ENCODE results near the gene CAPN15.

DNA sequence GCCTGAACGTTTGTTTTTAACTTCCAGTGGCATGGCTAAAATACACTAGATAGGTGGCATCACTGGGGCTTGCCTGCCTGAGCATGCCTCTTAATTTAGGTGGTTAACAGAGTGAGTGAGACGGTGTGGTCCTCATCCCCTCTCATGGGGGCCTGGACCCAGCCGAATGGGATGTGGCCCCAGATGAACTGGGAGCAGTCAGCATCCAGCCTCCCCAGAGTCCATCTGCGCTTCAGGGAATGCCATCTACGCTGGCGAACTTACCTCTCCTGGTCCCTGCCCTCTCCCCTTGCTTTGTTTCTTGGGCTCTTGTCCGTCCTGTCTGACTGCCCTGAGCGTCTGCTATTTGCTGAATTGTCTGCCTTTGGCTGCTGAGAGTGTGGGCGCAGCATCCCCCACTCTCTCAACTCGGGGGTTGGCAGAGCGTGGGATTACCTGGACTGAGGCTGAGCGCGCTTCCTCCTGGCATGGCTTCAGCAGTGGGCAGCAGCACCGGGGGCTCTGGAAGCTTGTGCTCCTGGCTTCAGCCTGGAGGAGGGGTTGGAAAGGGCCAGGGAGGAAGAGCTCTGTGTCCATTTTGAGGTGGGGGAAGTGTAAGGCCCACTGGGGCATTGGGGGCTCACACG lies 64.5 kb downstream of the CAPN15 start:
- TF ChIP-seq, protein P1, sequence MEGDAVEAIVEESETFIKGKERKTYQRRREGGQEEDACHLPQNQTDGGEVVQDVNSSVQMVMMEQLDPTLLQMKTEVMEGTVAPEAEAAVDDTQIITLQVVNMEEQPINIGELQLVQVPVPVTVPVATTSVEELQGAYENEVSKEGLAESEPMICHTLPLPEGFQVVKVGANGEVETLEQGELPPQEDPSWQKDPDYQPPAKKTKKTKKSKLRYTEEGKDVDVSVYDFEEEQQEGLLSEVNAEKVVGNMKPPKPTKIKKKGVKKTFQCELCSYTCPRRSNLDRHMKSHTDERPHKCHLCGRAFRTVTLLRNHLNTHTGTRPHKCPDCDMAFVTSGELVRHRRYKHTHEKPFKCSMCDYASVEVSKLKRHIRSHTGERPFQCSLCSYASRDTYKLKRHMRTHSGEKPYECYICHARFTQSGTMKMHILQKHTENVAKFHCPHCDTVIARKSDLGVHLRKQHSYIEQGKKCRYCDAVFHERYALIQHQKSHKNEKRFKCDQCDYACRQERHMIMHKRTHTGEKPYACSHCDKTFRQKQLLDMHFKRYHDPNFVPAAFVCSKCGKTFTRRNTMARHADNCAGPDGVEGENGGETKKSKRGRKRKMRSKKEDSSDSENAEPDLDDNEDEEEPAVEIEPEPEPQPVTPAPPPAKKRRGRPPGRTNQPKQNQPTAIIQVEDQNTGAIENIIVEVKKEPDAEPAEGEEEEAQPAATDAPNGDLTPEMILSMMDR (conservative IDR thresholded peaks at IDR 0.05; ENCODE audit: low read depth, low read length) = no peak
- TF ChIP-seq CEBPB (IDR thresholded peaks at IDR 0.05; ENCODE audit: low read depth, low read length) (no peak), RAD21 (IDR thresholded peaks at IDR 0.05; ENCODE audit: low read length) (no peak), MAFK (IDR thresholded peaks at IDR 0.05; ENCODE audit: low read depth, low read length) (no peak), MAZ (IDR thresholded peaks at IDR 0.05; ENCODE audit: borderline replicate concordance, low read depth, low read length) (no peak), POLR2A (IDR thresholded peaks at IDR 0.05; ENCODE audit: low read depth, low read length) (no peak), BHLHE40 (IDR thresholded peaks at IDR 0.05; ENCODE audit: low read depth, low read length) (no peak), MXI1 (IDR thresholded peaks at IDR 0.05; ENCODE audit: borderline replicate concordance, low read depth, low read length) (no peak), FOS (IDR thresholded peaks at IDR 0.05; ENCODE audit: low read depth, low read length) (no peak), RFX5 (IDR thresholded peaks at IDR 0.05; ENCODE audit: low read depth, low read length) (no peak)
- TF ChIP-seq, protein P2, sequence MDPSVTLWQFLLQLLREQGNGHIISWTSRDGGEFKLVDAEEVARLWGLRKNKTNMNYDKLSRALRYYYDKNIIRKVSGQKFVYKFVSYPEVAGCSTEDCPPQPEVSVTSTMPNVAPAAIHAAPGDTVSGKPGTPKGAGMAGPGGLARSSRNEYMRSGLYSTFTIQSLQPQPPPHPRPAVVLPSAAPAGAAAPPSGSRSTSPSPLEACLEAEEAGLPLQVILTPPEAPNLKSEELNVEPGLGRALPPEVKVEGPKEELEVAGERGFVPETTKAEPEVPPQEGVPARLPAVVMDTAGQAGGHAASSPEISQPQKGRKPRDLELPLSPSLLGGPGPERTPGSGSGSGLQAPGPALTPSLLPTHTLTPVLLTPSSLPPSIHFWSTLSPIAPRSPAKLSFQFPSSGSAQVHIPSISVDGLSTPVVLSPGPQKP (IDR thresholded peaks at IDR 0.05; ENCODE audit: borderline replicate concordance, low read depth, low read length) = no peak
- TF ChIP-seq, protein P3, sequence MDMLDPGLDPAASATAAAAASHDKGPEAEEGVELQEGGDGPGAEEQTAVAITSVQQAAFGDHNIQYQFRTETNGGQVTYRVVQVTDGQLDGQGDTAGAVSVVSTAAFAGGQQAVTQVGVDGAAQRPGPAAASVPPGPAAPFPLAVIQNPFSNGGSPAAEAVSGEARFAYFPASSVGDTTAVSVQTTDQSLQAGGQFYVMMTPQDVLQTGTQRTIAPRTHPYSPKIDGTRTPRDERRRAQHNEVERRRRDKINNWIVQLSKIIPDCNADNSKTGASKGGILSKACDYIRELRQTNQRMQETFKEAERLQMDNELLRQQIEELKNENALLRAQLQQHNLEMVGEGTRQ (IDR thresholded peaks at IDR 0.05; ENCODE audit: low read depth, low read length) = no peak

Measured in IMR-90 (cell line).